GM18498 (cell line): ENCODE results near the gene LRRC25.

ENCODE experiments used
- ATAC-seq: cut with Tn5 transposase; IDR thresholded peaks from one replicate; pipeline ENCODE4 v1.9.1; 2021; ENCODE audit warnings: mild to moderate bottlenecking, moderate library complexity; ENCODE audit not compliant: unreplicated experiment

LRRC25 gene

DNA sequence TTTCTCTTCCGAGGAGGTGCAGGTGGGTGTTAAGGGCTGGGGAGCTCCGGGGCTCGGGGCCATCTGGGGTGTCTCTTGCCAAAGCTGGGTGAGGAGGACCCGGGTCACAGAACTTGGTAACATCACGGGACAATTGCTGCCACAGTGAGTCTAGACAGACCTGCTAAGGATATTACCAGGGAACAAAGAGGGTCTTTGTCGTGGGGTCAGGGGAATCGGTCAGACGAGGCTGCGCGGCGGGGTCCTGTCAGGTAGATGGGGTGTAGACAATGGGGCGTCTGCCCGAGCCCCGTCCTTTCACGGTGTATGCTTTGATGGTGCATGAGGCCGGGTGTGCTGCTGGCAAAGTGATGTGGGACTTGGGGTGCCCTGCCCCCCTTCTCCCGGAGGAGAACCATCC, 49.3 kb downstream of the LRRC25 start:
- ATAC-seq: no peak

DNA sequence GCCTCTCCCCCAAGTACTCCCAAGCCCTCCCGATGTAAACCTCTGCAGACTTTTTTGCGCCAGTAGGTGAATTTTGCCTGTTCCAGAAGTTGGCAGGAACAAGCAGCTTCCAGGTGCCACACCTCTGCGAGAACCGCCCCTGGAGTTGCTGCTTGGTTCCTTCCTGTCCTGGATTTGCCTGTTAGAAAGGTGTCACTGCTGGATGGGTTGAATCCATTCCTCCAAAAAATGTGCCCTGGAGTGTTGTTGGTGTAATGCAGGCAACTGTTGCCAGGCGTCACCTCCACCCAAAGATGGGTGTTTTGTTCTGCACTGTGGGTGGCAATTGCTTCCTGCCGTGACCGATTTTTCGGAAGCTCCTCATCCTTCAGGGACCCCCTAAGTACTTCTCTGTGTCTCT, 51.3 kb downstream of the LRRC25 start:
- ATAC-seq: no peak

GRCh38 chr19:18345296-18345695, 52.1 kb downstream of the LRRC25 start:
- ATAC-seq: no peak

GRCh38 chr19:18344582-18344950, 52.9 kb downstream of the LRRC25 start:
- no peak for ATAC-seq

- no peak for ATAC-seq
Measured at GRCh38 chr19:18342090-18342632, 55.3 kb downstream of the LRRC25 start.
